GM18868 (cell line): ENCODE data around the gene CYB561.
A peak's percentile ranks its signal among the peaks of the same experiment; 100 is the strongest.

Source experiments
- ATAC-seq: cut with Tn5 transposase; IDR thresholded peaks from one replicate; pipeline ENCODE4 v1.9.1; 2021; ENCODE audit warnings: mild to moderate bottlenecking, moderate library complexity; ENCODE audit not compliant: unreplicated experiment

Gene CYB561

GRCh38 chr17:63452046-63452961 lies 6.2 kb upstream of the CYB561 start:
- no peak for ATAC-seq

GRCh38 chr17:63451150-63451549 lies 5.0 kb upstream of the CYB561 start:
- ATAC-seq: no peak

GRCh38 chr17:63450551-63450950 lies 4.4 kb upstream of the CYB561 start:
- no peak for ATAC-seq

GRCh38 chr17:63448655-63449054 lies 2.5 kb upstream of the CYB561 start:
- no peak for ATAC-seq

GRCh38 chr17:63447471-63448009 lies 1.4 kb upstream of the CYB561 start:
- ATAC-seq: no peak

GRCh38 chr17:63446753-63447470 lies 806 bp upstream of the CYB561 start:
- ATAC-seq: peak; percentile 26

- ATAC-seq: peak; percentile 33
Measured at GRCh38 chr17:63445571-63445953, 544 bp downstream of the CYB561 start.

GRCh38 chr17:63445065-63445464 lies 1.0 kb downstream of the CYB561 start:
- ATAC-seq: no peak

GRCh38 chr17:63444457-63444856 lies 1.6 kb downstream of the CYB561 start:
- ATAC-seq: no peak

GRCh38 chr17:63443053-63443452 lies 3.1 kb downstream of the CYB561 start:
- no peak for ATAC-seq

- no peak for ATAC-seq
Measured at GRCh38 chr17:63442549-63443035, 3.5 kb downstream of the CYB561 start.

GRCh38 chr17:63442074-63442473 lies 4.0 kb downstream of the CYB561 start:
- no peak for ATAC-seq

GRCh38 chr17:63441654-63442053 lies 4.5 kb downstream of the CYB561 start:
- ATAC-seq: no peak

GRCh38 chr17:63440770-63441335 lies 5.3 kb downstream of the CYB561 start:
- ATAC-seq: no peak

GRCh38 chr17:63440127-63440769 lies 5.9 kb downstream of the CYB561 start:
- ATAC-seq: no peak

GRCh38 chr17:63439687-63440086 lies 6.4 kb downstream of the CYB561 start:
- no peak for ATAC-seq

GRCh38 chr17:63438092-63439051 lies 7.7 kb downstream of the CYB561 start:
- ATAC-seq: no peak

- no peak for ATAC-seq
Measured at GRCh38 chr17:63437287-63438091, 8.6 kb downstream of the CYB561 start.
